IMR-90 (cell line): ENCODE data around the gene INO80D.

Experiments
- BHLHE40 ChIP-seq: fragments of 150-350 bp; IDR thresholded peaks from 2 replicates; pipeline ENCODE4 v1.6.1; 2016; ENCODE audit warnings: mild to moderate bottlenecking, low read depth, low read length
- CHD1 ChIP-seq: IDR thresholded peaks from 2 replicates; pipeline ENCODE4 v1.6.1; 2012; ENCODE audit warnings: low read depth, low read length, improper control_type of control experiment
- CTCF ChIP-seq: conservative IDR thresholded peaks from 2 replicates; pipeline ENCODE4 v1.5.1; 2012; ENCODE audit warnings: mild to moderate bottlenecking, low read depth, low read length, improper control_type of control experiment
- RAD21 ChIP-seq: IDR thresholded peaks from 2 replicates; pipeline ENCODE4 v1.6.1; 2012; ENCODE audit warnings: low read length, improper control_type of control experiment
- SMC3 ChIP-seq: fragments of 150-350 bp; IDR thresholded peaks from 2 replicates; pipeline ENCODE4 v1.6.1; 2016; ENCODE audit warnings: low read depth, mild to moderate bottlenecking, antibody characterized with exemption, low read length, moderate library complexity

- TF ChIP-seq SMC3, result no peak
- no peak for TF ChIP-seq CHD1
- no peak for TF ChIP-seq CTCF
- no peak for TF ChIP-seq BHLHE40
- no peak for TF ChIP-seq RAD21
Measured at GRCh38 chr2:206082298-206082843, 3.6 kb downstream of the INO80D start.
